GM23338 (cell line): ENCODE data around the gene NHLRC4.

Experiments
- CREB1 ChIP-seq: fragments of 250-450 bp; sonication (Bioruptor Pico); IDR thresholded peaks from 2 replicates; pipeline ENCODE4 v1.5.0; 2020; ENCODE audit warnings: low read depth, mild to moderate bottlenecking, moderate library complexity
- EZH2 ChIP-seq: fragments of 200-600 bp; sonication (generic); IDR thresholded peaks from one replicate; pipeline ENCODE4 v1.8.0; 2017; ENCODE audit warnings: antibody characterized with exemption, mild to moderate bottlenecking, low read depth; ENCODE audit not compliant: unreplicated experiment
- EZH2phosphoT487 ChIP-seq: fragments of 200-600 bp; sonication (generic); IDR thresholded peaks from one replicate; pipeline ENCODE4 v1.8.1; 2018; ENCODE audit warnings: antibody characterized with exemption; ENCODE audit not compliant: unreplicated experiment
- JUNB ChIP-seq: IDR thresholded peaks from one replicate; pipeline ENCODE4 v1.6.1; 2016; ENCODE audit warnings: antibody characterized with exemption; ENCODE audit not compliant: unreplicated experiment
- NANOG ChIP-seq: IDR thresholded peaks from 2 replicates; pipeline ENCODE4 v1.6.1; 2016; ENCODE audit warnings: antibody characterized with exemption, borderline replicate concordance
- POLR2AphosphoS5 ChIP-seq: IDR thresholded peaks from 2 replicates; pipeline ENCODE4 v1.6.1; 2016; ENCODE audit warnings: antibody characterized with exemption, low read depth
- REST ChIP-seq: IDR thresholded peaks from one replicate; pipeline ENCODE4 v1.6.1; 2018; ENCODE audit warnings: antibody characterized with exemption; ENCODE audit not compliant: unreplicated experiment
- ZNF114 ChIP-seq: fragments of 250-450 bp; sonication (Bioruptor Pico); IDR thresholded peaks from 2 replicates; pipeline ENCODE4 v1.5.0; 2020; ENCODE audit warnings: mild to moderate bottlenecking, moderate library complexity
- ZNF462 ChIP-seq: fragments of 250-450 bp; sonication (Bioruptor Pico); IDR thresholded peaks from 2 replicates; pipeline ENCODE4 v1.5.0; 2020; ENCODE audit warnings: mild to moderate bottlenecking, moderate library complexity
- TF ChIP-seq, protein P1 (sequence below), 2 experiments: fragments of 200-600 bp in 1 of 2; sonication (generic) in 1 of 2; conservative IDR thresholded peaks; 2 replicates each; pipeline versions ENCODE4 v1.5.1 to v1.6.1; 2016 to 2017; ENCODE audit warnings: antibody characterized with exemption in 2 of 2, low read depth in 2 of 2, mild to moderate bottlenecking in 2 of 2, moderate library complexity in 1 of 2
- TF ChIP-seq, protein P2 (sequence below): IDR thresholded peaks from 2 replicates; pipeline ENCODE4 v1.6.1; 2016; ENCODE audit warnings: antibody characterized with exemption

DNA sequence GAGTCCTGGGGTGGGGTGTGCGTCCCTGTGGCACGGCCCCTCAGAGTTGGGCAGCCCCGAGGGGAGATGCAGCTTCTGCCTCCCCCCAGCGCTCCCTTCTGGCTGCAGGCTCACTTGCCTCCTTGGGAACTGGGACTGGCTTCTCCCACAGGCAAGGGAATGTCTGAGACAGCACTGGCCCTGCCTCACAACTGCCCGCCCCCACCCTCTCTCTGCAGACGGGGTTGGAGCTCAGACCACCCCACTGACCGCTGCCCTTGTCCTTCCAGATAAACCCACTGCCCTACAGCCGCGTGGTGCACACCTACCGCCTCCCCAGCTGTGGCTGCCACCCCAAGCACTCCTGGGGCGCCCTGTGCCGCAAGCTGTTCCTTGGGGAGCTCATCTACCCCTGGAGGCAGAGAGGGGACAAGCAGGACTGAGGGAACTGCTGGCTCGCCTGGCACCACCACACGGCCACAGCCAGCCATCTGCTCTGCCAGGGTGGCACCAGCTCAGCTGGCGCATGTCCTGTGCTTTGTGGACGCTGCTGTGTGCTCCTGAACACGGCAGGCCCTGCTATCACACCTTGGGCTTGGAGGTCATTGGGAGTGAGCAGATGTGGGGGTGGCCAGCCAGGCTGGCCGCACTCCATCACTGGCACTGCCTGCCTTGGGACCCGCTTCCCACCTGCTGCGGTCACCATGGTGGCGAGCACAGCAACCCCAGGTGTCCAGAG lies 16.0 kb downstream of the NHLRC4 start:
- TF ChIP-seq, protein P1, sequence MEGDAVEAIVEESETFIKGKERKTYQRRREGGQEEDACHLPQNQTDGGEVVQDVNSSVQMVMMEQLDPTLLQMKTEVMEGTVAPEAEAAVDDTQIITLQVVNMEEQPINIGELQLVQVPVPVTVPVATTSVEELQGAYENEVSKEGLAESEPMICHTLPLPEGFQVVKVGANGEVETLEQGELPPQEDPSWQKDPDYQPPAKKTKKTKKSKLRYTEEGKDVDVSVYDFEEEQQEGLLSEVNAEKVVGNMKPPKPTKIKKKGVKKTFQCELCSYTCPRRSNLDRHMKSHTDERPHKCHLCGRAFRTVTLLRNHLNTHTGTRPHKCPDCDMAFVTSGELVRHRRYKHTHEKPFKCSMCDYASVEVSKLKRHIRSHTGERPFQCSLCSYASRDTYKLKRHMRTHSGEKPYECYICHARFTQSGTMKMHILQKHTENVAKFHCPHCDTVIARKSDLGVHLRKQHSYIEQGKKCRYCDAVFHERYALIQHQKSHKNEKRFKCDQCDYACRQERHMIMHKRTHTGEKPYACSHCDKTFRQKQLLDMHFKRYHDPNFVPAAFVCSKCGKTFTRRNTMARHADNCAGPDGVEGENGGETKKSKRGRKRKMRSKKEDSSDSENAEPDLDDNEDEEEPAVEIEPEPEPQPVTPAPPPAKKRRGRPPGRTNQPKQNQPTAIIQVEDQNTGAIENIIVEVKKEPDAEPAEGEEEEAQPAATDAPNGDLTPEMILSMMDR (conservative IDR thresholded peaks at IDR 0.05; ENCODE audit: low read depth in 2 of 2) = no peak
- no peak for TF ChIP-seq CREB1 (CRISPR knock-in tag)
- no peak for TF ChIP-seq POLR2AphosphoS5
- no peak for TF ChIP-seq REST
- TF ChIP-seq EZH2phosphoT487 = no peak
- no peak for TF ChIP-seq ZNF462 (CRISPR knock-in tag)
- TF ChIP-seq JUNB = no peak
- TF ChIP-seq EZH2 = no peak
- no peak for TF ChIP-seq NANOG
- no peak for TF ChIP-seq ZNF114 (CRISPR knock-in tag)
- TF ChIP-seq, protein P2, sequence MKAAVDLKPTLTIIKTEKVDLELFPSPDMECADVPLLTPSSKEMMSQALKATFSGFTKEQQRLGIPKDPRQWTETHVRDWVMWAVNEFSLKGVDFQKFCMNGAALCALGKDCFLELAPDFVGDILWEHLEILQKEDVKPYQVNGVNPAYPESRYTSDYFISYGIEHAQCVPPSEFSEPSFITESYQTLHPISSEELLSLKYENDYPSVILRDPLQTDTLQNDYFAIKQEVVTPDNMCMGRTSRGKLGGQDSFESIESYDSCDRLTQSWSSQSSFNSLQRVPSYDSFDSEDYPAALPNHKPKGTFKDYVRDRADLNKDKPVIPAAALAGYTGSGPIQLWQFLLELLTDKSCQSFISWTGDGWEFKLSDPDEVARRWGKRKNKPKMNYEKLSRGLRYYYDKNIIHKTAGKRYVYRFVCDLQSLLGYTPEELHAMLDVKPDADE = no peak
